Measurements from ENCODE around the gene TSR1. TPM values are rescaled to one million over a fixed set of nuclear protein-coding genes. Genes with fewer than 3 reads are reported as not detected.

The TSR1 gene
- total and polyA plus RNA-seq, 9 of the 15 experiments (the other 6 are each of a cell fraction or from before 2014, with no cell fraction given): 16.4 to 87.5 (median 55.2) TPM

- TF ChIP-seq, protein P1, sequence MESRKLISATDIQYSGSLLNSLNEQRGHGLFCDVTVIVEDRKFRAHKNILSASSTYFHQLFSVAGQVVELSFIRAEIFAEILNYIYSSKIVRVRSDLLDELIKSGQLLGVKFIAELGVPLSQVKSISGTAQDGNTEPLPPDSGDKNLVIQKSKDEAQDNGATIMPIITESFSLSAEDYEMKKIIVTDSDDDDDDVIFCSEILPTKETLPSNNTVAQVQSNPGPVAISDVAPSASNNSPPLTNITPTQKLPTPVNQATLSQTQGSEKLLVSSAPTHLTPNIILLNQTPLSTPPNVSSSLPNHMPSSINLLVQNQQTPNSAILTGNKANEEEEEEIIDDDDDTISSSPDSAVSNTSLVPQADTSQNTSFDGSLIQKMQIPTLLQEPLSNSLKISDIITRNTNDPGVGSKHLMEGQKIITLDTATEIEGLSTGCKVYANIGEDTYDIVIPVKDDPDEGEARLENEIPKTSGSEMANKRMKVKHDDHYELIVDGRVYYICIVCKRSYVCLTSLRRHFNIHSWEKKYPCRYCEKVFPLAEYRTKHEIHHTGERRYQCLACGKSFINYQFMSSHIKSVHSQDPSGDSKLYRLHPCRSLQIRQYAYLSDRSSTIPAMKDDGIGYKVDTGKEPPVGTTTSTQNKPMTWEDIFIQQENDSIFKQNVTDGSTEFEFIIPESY (CRISPR knock-in tag; IDR thresholded peaks at IDR 0.05): no peak
- no peak for TF ChIP-seq PREB (CRISPR knock-in tag; IDR thresholded peaks at IDR 0.05)
- TF ChIP-seq PCBP1 (IDR thresholded peaks at IDR 0.05; ENCODE audit: low read depth, low read length, poor library complexity, severe bottlenecking): peak; percentile 23
- no peak for TF ChIP-seq POLR3A (IDR thresholded peaks at IDR 0.05; ENCODE audit: borderline replicate concordance, extremely low read depth, insufficient read depth, insufficient read length)
- TF ChIP-seq THRAP3 (IDR thresholded peaks at IDR 0.05; ENCODE audit: borderline replicate concordance): no peak
- TF ChIP-seq TRIM28 (IDR thresholded peaks at IDR 0.05): no peak; the same call in 1 of the 2 replicates
- no peak for TF ChIP-seq PHB (CRISPR knock-in tag; IDR thresholded peaks at IDR 0.05)
- TF ChIP-seq TCF7L2 (IDR thresholded peaks at IDR 0.05; ENCODE audit: low read depth, low read length): no peak
- TF ChIP-seq KDM1A (IDR thresholded peaks at IDR 0.05): no peak
- no peak for TF ChIP-seq ARNT (IDR thresholded peaks at IDR 0.05)
- no peak for TF ChIP-seq PHTF2 (CRISPR knock-in tag; IDR thresholded peaks at IDR 0.05)
- no peak for TF ChIP-seq SETDB1 (IDR thresholded peaks at IDR 0.05; ENCODE audit: low read length)
- no peak for TF ChIP-seq TAL1 (IDR thresholded peaks at IDR 0.05)
- no peak for TF ChIP-seq HDAC8 (tag; IDR thresholded peaks at IDR 0.05)
- TF ChIP-seq MEF2D (tag; conservative IDR thresholded peaks at IDR 0.05; ENCODE audit: low read depth): no peak
- no peak for TF ChIP-seq ZNF354B (CRISPR knock-in tag; IDR thresholded peaks at IDR 0.05)
- no peak for TF ChIP-seq BCL6 (CRISPR knock-in tag; IDR thresholded peaks at IDR 0.05)
- no peak for TF ChIP-seq XRCC5 (IDR thresholded peaks at IDR 0.05; ENCODE audit: low read depth, low read length)
- TF ChIP-seq HSF4 (CRISPR knock-in tag; IDR thresholded peaks at IDR 0.05; ENCODE audit: borderline replicate concordance): no peak
- TF ChIP-seq BRCA1 (IDR thresholded peaks at IDR 0.05): no peak
- TF ChIP-seq BRCA1 (CRISPR knock-in tag; IDR thresholded peaks at IDR 0.05): no peak
- TF ChIP-seq NFIC (IDR thresholded peaks at IDR 0.05): peak; percentile 15; the same call in 1 of the 2 replicates
- no peak for TF ChIP-seq MEIS2 (IDR thresholded peaks at IDR 0.05; ENCODE audit: partially characterized antibody)
- TF ChIP-seq ZNF785 (CRISPR knock-in tag; IDR thresholded peaks at IDR 0.05): no peak
- no peak for TF ChIP-seq BDP1 (IDR thresholded peaks at IDR 0.05; ENCODE audit: insufficient read depth, insufficient read length)
- TF ChIP-seq TBP (optimal IDR thresholded peaks at IDR 0.05; ENCODE audit: low read depth, low read length): peak; percentile 85
- TF ChIP-seq, protein P2, sequence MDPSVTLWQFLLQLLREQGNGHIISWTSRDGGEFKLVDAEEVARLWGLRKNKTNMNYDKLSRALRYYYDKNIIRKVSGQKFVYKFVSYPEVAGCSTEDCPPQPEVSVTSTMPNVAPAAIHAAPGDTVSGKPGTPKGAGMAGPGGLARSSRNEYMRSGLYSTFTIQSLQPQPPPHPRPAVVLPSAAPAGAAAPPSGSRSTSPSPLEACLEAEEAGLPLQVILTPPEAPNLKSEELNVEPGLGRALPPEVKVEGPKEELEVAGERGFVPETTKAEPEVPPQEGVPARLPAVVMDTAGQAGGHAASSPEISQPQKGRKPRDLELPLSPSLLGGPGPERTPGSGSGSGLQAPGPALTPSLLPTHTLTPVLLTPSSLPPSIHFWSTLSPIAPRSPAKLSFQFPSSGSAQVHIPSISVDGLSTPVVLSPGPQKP (CRISPR knock-in tag; IDR thresholded peaks at IDR 0.05): no peak
- TF ChIP-seq ZNF655 (CRISPR knock-in tag; IDR thresholded peaks at IDR 0.05): no peak
Measured at GRCh38 chr17:2336215-2336851, at the start of gene TSR1 (continued).
